Measurements from ENCODE around the gene ACE. TPM values are rescaled to one million over a fixed set of nuclear protein-coding genes. Genes with fewer than 3 reads are reported as not detected.

Gene ACE
- total RNA-seq, 6 experiments from 2014 or later: 1.6 to 2.1 (median 1.7) TPM

- TF ChIP-seq CTCF (IDR thresholded peaks at IDR 0.05): no peak
- no peak overlapping the region for H3K27ac Mint-ChIP-seq
- peaks cover 50% of the 10 kb centered on the region for H3K27me3 Mint-ChIP-seq (ENCODE audit: insufficient read depth)
- H3K9me3 Mint-ChIP-seq: no peaks in the 10 kb centered on the region
- DNase-seq: no peak
- H3K36me3 Mint-ChIP-seq (ENCODE audit: low read depth): no peaks in the 10 kb centered on the region
- no peak overlapping the region for H3K4me3 Mint-ChIP-seq
- H3K4me1 Mint-ChIP-seq (ENCODE audit: low read depth): no peaks in the 10 kb centered on the region
These were observed 48.5 kb downstream of the ACE start for GRCh38 chr17:63525190-63525946.

GRCh38 chr17:63526861-63527260 lies 50.0 kb downstream of the ACE start:
- no peak for DNase-seq
- Mint-ChIP-seq H3K4me1 (ENCODE audit: low read depth) (no peaks in the 10 kb centered on the region), H3K36me3 (ENCODE audit: low read depth) (no peaks in the 10 kb centered on the region), H3K27ac (no peak overlapping the region), H3K9me3 (no peaks in the 10 kb centered on the region), H3K4me3 (no peak overlapping the region), H3K27me3 (ENCODE audit: insufficient read depth) (peaks cover 42% of the 10 kb centered on the region)
- TF ChIP-seq CTCF (IDR thresholded peaks at IDR 0.05): no peak

GRCh38 chr17:63528183-63528582 lies 51.3 kb downstream of the ACE start:
- Mint-ChIP-seq H3K4me3 (no peak overlapping the region), H3K27ac (no peak overlapping the region), H3K4me1 (ENCODE audit: low read depth) (no peaks in the 10 kb centered on the region), H3K36me3 (ENCODE audit: low read depth) (no peaks in the 10 kb centered on the region), H3K27me3 (ENCODE audit: insufficient read depth) (peaks cover 40% of the 10 kb centered on the region), H3K9me3 (no peaks in the 10 kb centered on the region)
- no peak for TF ChIP-seq CTCF (IDR thresholded peaks at IDR 0.05)
- DNase-seq: no peak

- Mint-ChIP-seq H3K27ac (no peak overlapping the region), H3K4me1 (ENCODE audit: low read depth) (no peaks in the 10 kb centered on the region)
These were observed 53.1 kb downstream of the ACE start for GRCh38 chr17:63529711-63530556.

GRCh38 chr17:63530557-63531021 lies 53.7 kb downstream of the ACE start:
- Mint-ChIP-seq H3K4me1 (ENCODE audit: low read depth) (no peaks in the 10 kb centered on the region), H3K4me3 (no peak overlapping the region), H3K27ac (no peak overlapping the region), H3K36me3 (ENCODE audit: low read depth) (no peaks in the 10 kb centered on the region), H3K27me3 (ENCODE audit: insufficient read depth) (peaks cover 39% of the 10 kb centered on the region), H3K9me3 (no peaks in the 10 kb centered on the region)
- no peak for DNase-seq
- no peak for TF ChIP-seq CTCF (IDR thresholded peaks at IDR 0.05)

More at GRCh38 chr17:63529711-63530556, 53.1 kb downstream of the ACE start:
- Mint-ChIP-seq H3K9me3 (no peaks in the 10 kb centered on the region), H3K27me3 (ENCODE audit: insufficient read depth) (peaks cover 40% of the 10 kb centered on the region), H3K4me3 (no peak overlapping the region), H3K36me3 (ENCODE audit: low read depth) (no peaks in the 10 kb centered on the region)
- DNase-seq: no peak
- no peak for TF ChIP-seq CTCF (IDR thresholded peaks at IDR 0.05)

All from HFFc6 (cell line).